Endodermal cell (in vitro differentiated cells): ENCODE measurements around the gene CDH9. TPM values are rescaled to one million over a fixed set of nuclear protein-coding genes. Genes with fewer than 3 reads are reported as not detected.

Experiments
- DNase-seq: peaks from one replicate; pipeline ENCODE4 v3.0.0-alpha.2; 2017
- H3K27ac ChIP-seq: 2 replicates; pipeline ENCODE4 v1.5.1; 2013; ENCODE audit warnings: mild to moderate bottlenecking, low read depth, low read length, moderate library complexity
- H3K27me3 ChIP-seq: 2 replicates; pipeline ENCODE4 v1.6.1; 2013; ENCODE audit warnings: mild to moderate bottlenecking, low read length, moderate library complexity; ENCODE audit not compliant: insufficient read depth, control insufficient read depth, poor library complexity, severe bottlenecking
- H3K36me3 ChIP-seq: 2 replicates; pipeline ENCODE4 v1.7.0; 2013; ENCODE audit warnings: mild to moderate bottlenecking, low read length, moderate library complexity; ENCODE audit not compliant: control insufficient read depth, insufficient read depth
- H3K4me1 ChIP-seq: one replicate; pipeline ENCODE4 v1.7.0; 2013; ENCODE audit warnings: low read length; ENCODE audit not compliant: control insufficient read depth, insufficient read depth
- H3K4me3 ChIP-seq: 2 replicates; pipeline ENCODE4 v1.5.1; 2013; ENCODE audit warnings: mild to moderate bottlenecking, low read length, moderate library complexity
- H3K9ac ChIP-seq: 2 replicates; pipeline ENCODE4 v1.6.1; 2013; ENCODE audit warnings: mild to moderate bottlenecking, low read length, moderate library complexity; ENCODE audit not compliant: poor library complexity, severe bottlenecking; ENCODE audit errors: extremely low read depth
- H3K9me3 ChIP-seq: 2 replicates; pipeline ENCODE4 v1.6.1; 2013; ENCODE audit warnings: mild to moderate bottlenecking, low read length, moderate library complexity; ENCODE audit not compliant: control insufficient read depth
- H3K27ac Mint-ChIP-seq: 2 replicates; pipeline ENCODE4 v1.8.0; 2020; ENCODE audit warnings: mixed read lengths
- H3K27me3 Mint-ChIP-seq: 2 replicates; pipeline ENCODE4 v1.8.0; 2021; ENCODE audit warnings: mild to moderate bottlenecking, mixed read lengths; ENCODE audit not compliant: insufficient read depth
- H3K36me3 Mint-ChIP-seq: 2 replicates; pipeline ENCODE4 v1.8.0; 2020; ENCODE audit warnings: low read depth, mixed read lengths
- H3K4me1 Mint-ChIP-seq: 2 replicates; pipeline ENCODE4 v1.8.0; 2020; ENCODE audit warnings: mixed read lengths
- H3K4me3 Mint-ChIP-seq: 2 replicates; pipeline ENCODE4 v1.8.0; 2020; ENCODE audit warnings: mild to moderate bottlenecking, moderate library complexity, mixed read lengths
- H3K9me3 Mint-ChIP-seq: 2 replicates; pipeline ENCODE4 v1.8.0; 2020; ENCODE audit warnings: mild to moderate bottlenecking, mixed read lengths
- WGBS, 2 experiments: methylation state at CpG; one replicate each; pipeline versions ENCODE4 v1.1.5 to v1.1.7; 2013; ENCODE audit warnings: missing lambda C conversion rate in 2 of 2, mixed read lengths in 1 of 2; ENCODE audit not compliant: insufficient coverage in 1 of 2, insufficient read length in 1 of 2; 5-methylcytosine and 5-hydroxymethylcytosine counted together
- total RNA-seq, 2 donors: library from RNA; stranded (reverse); fragmentation: NEBNext Ultra II Directional in 1 of 2; extraction: Animal tissue kit (Norgen Biotek cat#: 25700) in 1 of 2; gene quantifications; 2 replicates in 1 of 2; 3 replicates in 1 of 2; pipeline ENCODE4 v1.2.1, GENCODE V29; 2021
- TF ChIP-seq, protein P1 (sequence below): fragments of 200-600 bp; sonication (generic); conservative IDR thresholded peaks from 2 replicates; pipeline ENCODE4 v1.5.0; 2021; ENCODE audit warnings: antibody characterized with exemption, mild to moderate bottlenecking

CDH9 gene
- total RNA-seq, 2 donors from 2014 or later = not detected

DNA sequence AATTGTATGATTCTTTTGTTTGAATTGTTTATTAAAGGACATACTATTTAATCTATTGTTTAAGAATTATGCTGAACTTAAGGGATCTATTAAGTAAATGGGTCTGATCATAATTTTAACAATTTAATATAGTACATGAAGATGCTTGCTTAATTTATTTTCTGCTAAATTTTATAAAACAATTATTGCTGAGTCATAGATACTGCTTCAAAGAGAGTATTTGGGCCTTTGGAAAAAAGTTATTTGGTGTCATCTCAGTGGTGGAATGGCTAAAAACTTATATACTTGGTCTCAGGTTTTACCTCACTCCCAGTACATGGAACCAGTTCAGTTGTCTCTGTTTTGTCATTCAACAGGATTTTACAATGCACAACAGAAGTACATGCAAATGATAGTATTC is 145.3 kb downstream of the CDH9 start:
- Mint-ChIP-seq H3K27ac (no peak overlapping the region), H3K36me3 (no peaks in the 10 kb centered on the region), H3K4me1 (peaks cover 9% of the 10 kb centered on the region), H3K9me3 (no peaks in the 10 kb centered on the region), H3K4me3 (no peak overlapping the region), H3K27me3 (no peaks in the 10 kb centered on the region)
- Histone ChIP-seq H3K9me3 (no peaks in the 10 kb centered on the region), H3K36me3 (no peaks in the 10 kb centered on the region), H3K27me3 (no peaks in the 10 kb centered on the region), H3K9ac (no peak overlapping the region), H3K4me1 (peaks cover 7% of the 10 kb centered on the region), H3K27ac (no peak overlapping the region), H3K4me3 (no peak overlapping the region)
- TF ChIP-seq, protein P1, sequence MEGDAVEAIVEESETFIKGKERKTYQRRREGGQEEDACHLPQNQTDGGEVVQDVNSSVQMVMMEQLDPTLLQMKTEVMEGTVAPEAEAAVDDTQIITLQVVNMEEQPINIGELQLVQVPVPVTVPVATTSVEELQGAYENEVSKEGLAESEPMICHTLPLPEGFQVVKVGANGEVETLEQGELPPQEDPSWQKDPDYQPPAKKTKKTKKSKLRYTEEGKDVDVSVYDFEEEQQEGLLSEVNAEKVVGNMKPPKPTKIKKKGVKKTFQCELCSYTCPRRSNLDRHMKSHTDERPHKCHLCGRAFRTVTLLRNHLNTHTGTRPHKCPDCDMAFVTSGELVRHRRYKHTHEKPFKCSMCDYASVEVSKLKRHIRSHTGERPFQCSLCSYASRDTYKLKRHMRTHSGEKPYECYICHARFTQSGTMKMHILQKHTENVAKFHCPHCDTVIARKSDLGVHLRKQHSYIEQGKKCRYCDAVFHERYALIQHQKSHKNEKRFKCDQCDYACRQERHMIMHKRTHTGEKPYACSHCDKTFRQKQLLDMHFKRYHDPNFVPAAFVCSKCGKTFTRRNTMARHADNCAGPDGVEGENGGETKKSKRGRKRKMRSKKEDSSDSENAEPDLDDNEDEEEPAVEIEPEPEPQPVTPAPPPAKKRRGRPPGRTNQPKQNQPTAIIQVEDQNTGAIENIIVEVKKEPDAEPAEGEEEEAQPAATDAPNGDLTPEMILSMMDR = no peak
- no peak for DNase-seq

DNA sequence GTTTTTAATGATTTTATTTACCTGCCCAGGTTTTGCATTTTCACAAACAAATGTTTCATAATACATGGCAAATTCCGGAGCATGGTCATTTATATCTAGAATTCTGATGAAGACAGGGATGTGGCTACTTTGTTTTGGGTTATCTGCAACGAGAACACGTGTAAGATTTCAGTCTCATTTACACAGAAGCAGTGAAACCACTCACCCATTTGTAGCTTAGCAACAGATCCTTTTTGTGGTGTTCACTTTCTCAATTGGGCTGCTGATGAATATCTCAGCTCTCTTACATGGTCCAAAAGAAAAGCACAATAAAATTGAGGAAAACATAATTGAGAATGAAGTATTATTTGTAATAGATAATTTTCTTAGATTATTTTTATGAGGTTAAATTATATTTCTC is 148.6 kb downstream of the CDH9 start:
- Mint-ChIP-seq H3K27ac (no peak overlapping the region), H3K27me3 (no peaks in the 10 kb centered on the region), H3K4me1 (peaks cover 9% of the 10 kb centered on the region), H3K36me3 (no peaks in the 10 kb centered on the region), H3K9me3 (no peaks in the 10 kb centered on the region), H3K4me3 (no peak overlapping the region)
- H3K27ac ChIP-seq = no peak overlapping the region
- no peaks in the 10 kb centered on the region for H3K36me3 ChIP-seq
- no peak overlapping the region for H3K9ac ChIP-seq
- H3K4me1 ChIP-seq = peaks cover 7% of the 10 kb centered on the region
- DNase-seq = no peak
- no peaks in the 10 kb centered on the region for H3K9me3 ChIP-seq
- no peaks in the 10 kb centered on the region for H3K27me3 ChIP-seq
- H3K4me3 ChIP-seq = no peak overlapping the region
- WGBS, 2 experiments = 80 to 81% methylated on average over 1 to 3 of the region's 3 CpGs
- TF ChIP-seq, protein P1 = no peak

DNA sequence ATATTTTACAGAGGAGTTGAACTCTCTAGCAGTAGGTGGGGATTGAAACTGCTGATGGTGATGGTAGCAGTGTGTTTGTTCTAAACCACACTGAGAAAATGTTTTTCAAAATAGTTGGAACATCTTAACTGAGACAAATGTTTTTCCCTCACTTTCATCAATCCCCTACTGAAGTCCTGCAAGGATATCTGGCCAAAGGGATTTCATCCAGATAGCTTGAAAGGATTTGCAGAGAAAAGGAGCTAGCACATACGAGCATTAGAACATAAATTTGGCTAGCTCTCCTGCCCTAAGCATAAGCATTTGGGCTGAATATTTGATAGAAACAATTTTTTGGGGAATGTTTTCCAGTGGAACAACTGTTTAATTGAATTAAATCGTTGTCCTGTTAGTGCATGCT is 153.9 kb downstream of the CDH9 start:
- H3K36me3 ChIP-seq = no peaks in the 10 kb centered on the region
- H3K27me3 ChIP-seq = no peaks in the 10 kb centered on the region
- TF ChIP-seq, protein P1 = no peak
- no peak overlapping the region for H3K4me3 ChIP-seq
- whole genome bisulfite sequencing, 2 experiments = 88 to 100% methylated on average over 1 to 2 of the region's 2 CpGs
- no peaks in the 10 kb centered on the region for H3K27me3 Mint-ChIP-seq
- no peak overlapping the region for H3K27ac ChIP-seq
- no peaks in the 10 kb centered on the region for H3K4me1 ChIP-seq
- peaks cover 4% of the 10 kb centered on the region for H3K4me1 Mint-ChIP-seq
- no peak overlapping the region for H3K4me3 Mint-ChIP-seq
- no peaks in the 10 kb centered on the region for H3K36me3 Mint-ChIP-seq
- no peak for DNase-seq
- no peak overlapping the region for H3K27ac Mint-ChIP-seq
- H3K9me3 ChIP-seq = no peaks in the 10 kb centered on the region
- H3K9ac ChIP-seq = no peak overlapping the region
- no peaks in the 10 kb centered on the region for H3K9me3 Mint-ChIP-seq
